ENCODE results near the gene TMEM132D.

Gene TMEM132D

GRCh38 chr12:129558036-129558435, 345.8 kb downstream of the TMEM132D start:
- DNase-seq (ENCODE audit: extremely low read depth, insufficient read length) = no peak
- Histone ChIP-seq H3K27me3 (replicated peaks; ENCODE audit: control insufficient read depth, insufficient read depth, low read length) (no peaks in the 10 kb centered on the region), H3K36me3 (ENCODE audit: control insufficient read depth, insufficient read depth, low read length) (no peaks in the 10 kb centered on the region), H3K4me3 (replicated peaks; ENCODE audit: low read depth, low read length) (no peak overlapping the region)
- no peak for TF ChIP-seq CTCF (IDR thresholded peaks at IDR 0.05; ENCODE audit: insufficient read depth, low read length, poor library complexity, severe bottlenecking)

GRCh38 chr12:129556082-129556481, 347.7 kb downstream of the TMEM132D start:
- Histone ChIP-seq H3K4me3 (replicated peaks; ENCODE audit: low read depth, low read length) (no peak overlapping the region), H3K27me3 (replicated peaks; ENCODE audit: control insufficient read depth, insufficient read depth, low read length) (no peaks in the 10 kb centered on the region), H3K36me3 (ENCODE audit: control insufficient read depth, insufficient read depth, low read length) (no peaks in the 10 kb centered on the region)
- TF ChIP-seq CTCF (IDR thresholded peaks at IDR 0.05; ENCODE audit: insufficient read depth, low read length, poor library complexity, severe bottlenecking) = no peak
- DNase-seq (ENCODE audit: extremely low read depth, insufficient read length) = no peak

GRCh38 chr12:129552996-129553750, 350.7 kb downstream of the TMEM132D start:
- TF ChIP-seq CTCF (IDR thresholded peaks at IDR 0.05; ENCODE audit: insufficient read depth, low read length, poor library complexity, severe bottlenecking) = no peak
- no peaks in the 10 kb centered on the region for H3K27me3 ChIP-seq (replicated peaks; ENCODE audit: control insufficient read depth, insufficient read depth, low read length)
- DNase-seq (ENCODE audit: extremely low read depth, insufficient read length) = no peak
- H3K36me3 ChIP-seq (ENCODE audit: control insufficient read depth, insufficient read depth, low read length) = no peaks in the 10 kb centered on the region
- no peak overlapping the region for H3K4me3 ChIP-seq (replicated peaks; ENCODE audit: low read depth, low read length)

GRCh38 chr12:129551441-129551840, 352.4 kb downstream of the TMEM132D start:
- no peak for TF ChIP-seq CTCF (IDR thresholded peaks at IDR 0.05; ENCODE audit: insufficient read depth, low read length, poor library complexity, severe bottlenecking)
- Histone ChIP-seq H3K4me3 (replicated peaks; ENCODE audit: low read depth, low read length) (no peak overlapping the region), H3K36me3 (ENCODE audit: control insufficient read depth, insufficient read depth, low read length) (no peaks in the 10 kb centered on the region), H3K27me3 (replicated peaks; ENCODE audit: control insufficient read depth, insufficient read depth, low read length) (no peaks in the 10 kb centered on the region)
- DNase-seq (ENCODE audit: extremely low read depth, insufficient read length) = no peak

GRCh38 chr12:129550353-129550752, 353.5 kb downstream of the TMEM132D start:
- Histone ChIP-seq H3K27me3 (replicated peaks; ENCODE audit: control insufficient read depth, insufficient read depth, low read length) (no peaks in the 10 kb centered on the region), H3K4me3 (replicated peaks; ENCODE audit: low read depth, low read length) (no peak overlapping the region)
- no peak for DNase-seq (ENCODE audit: extremely low read depth, insufficient read length)

More at GRCh38 chr12:129550353-129550752, 353.5 kb downstream of the TMEM132D start:
- H3K36me3 ChIP-seq (ENCODE audit: control insufficient read depth, insufficient read depth, low read length) = no peaks in the 10 kb centered on the region
- TF ChIP-seq CTCF (IDR thresholded peaks at IDR 0.05; ENCODE audit: insufficient read depth, low read length, poor library complexity, severe bottlenecking) = no peak

Measured in GM06990 (cell line).